K562 (cell line): ENCODE results near the gene SYCE1. TPM values are rescaled to one million over a fixed set of nuclear protein-coding genes. Genes with fewer than 3 reads are reported as not detected.

Experiments used
- ATAC-seq: fragments of 200-7000 bp; cut with Tn5 transposase; 3 replicates; pipeline ENCODE4 v1.9.1; 2020; ENCODE audit warnings: moderate library complexity
- BruUV-seq: library from RNA; stranded (reverse); fragments of 400-500 nt; replicated peaks from 2 replicates; lab custom pipeline; 2021; lab: Mats Ljungman, UMichigan
- CTCF ChIA-PET: fragments of 300-600 bp; formaldehyde crosslinking; extraction: SDS; loops from one replicate; lab custom pipeline; 2021; ENCODE audit warnings: low intra/inter-chr PET ratio; lab: Yijun Ruan, JAX
- POLR2A ChIA-PET: fragments of 300-600, 350-650 bp; sonication (Branson Sonifier 250); formaldehyde crosslinking; extraction: SDS; loops from one replicate; lab custom pipeline; 2021; ENCODE audit warnings: antibody characterized with exemption, inconsistent platforms; lab: Yijun Ruan, JAX
- DNase-seq, 4 experiments: peaks; one replicate each; pipeline versions ENCODE4 v3.0.0 to v3.0.0-alpha.2; 2011 to 2018; ENCODE audit warnings: low spot score in 3 of 4, mixed read lengths in 3 of 4; ENCODE audit errors: extremely low read depth in 1 of 4
- FAIRE-seq: peaks from 2 replicates; lab custom pipeline; 2011; peaks lifted over from hg19 to GRCh38; lab: Jason Lieb, UNC
- H2AFZ ChIP-seq: 2 replicates; pipeline ENCODE4 v1.6.0; 2011; ENCODE audit warnings: low read depth, low read length, control low read depth, inconsistent platforms
- H3K27ac ChIP-seq: fragments of 200-600 bp; 3 replicates; pipeline ENCODE4 v1.8.0; 2011; ENCODE audit warnings: low read depth, mild to moderate bottlenecking, control low read depth, inconsistent platforms, low read length, moderate library complexity, mixed read lengths; ENCODE audit errors: extremely low read depth
- H3K27me3 ChIP-seq, 2 experiments: fragments of 300-600 bp in 1 of 2; 2 replicates in 1 of 2; 3 replicates in 1 of 2; pipeline versions ENCODE4 v1.6.0 to v1.8.0; 2011; ENCODE audit warnings: inconsistent platforms in 2 of 2, low read length in 2 of 2, mild to moderate bottlenecking in 1 of 2, mixed read lengths in 1 of 2, moderate library complexity in 1 of 2; ENCODE audit not compliant: control insufficient read depth in 2 of 2, insufficient read depth in 2 of 2
- H3K36me3 ChIP-seq: fragments of 300-600 bp; 3 replicates; pipeline ENCODE4 v1.8.0; 2011; ENCODE audit warnings: mild to moderate bottlenecking, low read length, inconsistent platforms; ENCODE audit not compliant: control insufficient read depth, insufficient read depth
- H3K4me1 ChIP-seq, 2 experiments: fragments of 200-600 bp in 1 of 2; replicated peaks in 1 of 2; 2 replicates in 1 of 2; 3 replicates in 1 of 2; pipeline versions ENCODE4 v1.5.1 to v1.8.0; 2011; ENCODE audit warnings: inconsistent platforms in 2 of 2, low read length in 2 of 2, mild to moderate bottlenecking in 1 of 2, mixed read lengths in 1 of 2, moderate library complexity in 1 of 2; ENCODE audit not compliant: control insufficient read depth in 2 of 2, insufficient read depth in 2 of 2
- H3K4me2 ChIP-seq: 2 replicates; pipeline ENCODE4 v1.6.1; 2011; ENCODE audit warnings: low read length, control low read depth, inconsistent platforms, mixed read lengths; ENCODE audit not compliant: insufficient read depth
- H3K4me3 ChIP-seq: fragments of 200-600 bp; sonication (generic), shearing (Covaris generic); 2 replicates; pipeline ENCODE4 v1.5.1; 2016; ENCODE audit warnings: control low read depth, inconsistent platforms
- H3K79me2 ChIP-seq: fragments of 200-600 bp; 3 replicates; pipeline ENCODE4 v1.8.0; 2011; ENCODE audit warnings: low read length, inconsistent platforms; ENCODE audit not compliant: control insufficient read depth, insufficient read depth
- H3K9ac ChIP-seq, 2 experiments: 2 replicates each; pipeline versions ENCODE4 v1.6.0 to v1.6.1; 2011; ENCODE audit warnings: low read depth in 2 of 2, low read length in 2 of 2, control low read depth in 1 of 2, inconsistent platforms in 1 of 2, mild to moderate bottlenecking in 1 of 2, mixed read lengths in 1 of 2; ENCODE audit not compliant: insufficient read depth in 1 of 2
- H3K9me1 ChIP-seq: one replicate; pipeline ENCODE4 v1.6.0; 2011; ENCODE audit warnings: inconsistent platforms, mild to moderate bottlenecking, low read length, moderate library complexity; ENCODE audit not compliant: control insufficient read depth, insufficient read depth
- H3K9me3 ChIP-seq: replicated peaks from 2 replicates; pipeline ENCODE4 v1.5.1; 2011; ENCODE audit warnings: low read depth, low read length, inconsistent platforms; ENCODE audit not compliant: control insufficient read depth, insufficient read depth
- H4K20me1 ChIP-seq: replicated peaks from 2 replicates; pipeline ENCODE4 v1.6.1; 2011; ENCODE audit warnings: low read length, inconsistent platforms, mixed read lengths; ENCODE audit not compliant: control insufficient read depth, insufficient read depth
- BHLHE40 ChIP-seq: IDR thresholded peaks from 2 replicates; pipeline ENCODE4 v1.6.1; 2011; ENCODE audit warnings: low read length, improper control_type of control experiment
- CLOCK ChIP-seq: fragments of 250-450 bp; sonication (Bioruptor Pico); IDR thresholded peaks from 2 replicates; pipeline ENCODE4 v1.4.0; 2020; ENCODE audit warnings: mild to moderate bottlenecking, moderate library complexity, borderline replicate concordance
- KLF16 ChIP-seq: IDR thresholded peaks from 2 replicates; pipeline ENCODE4 v1.6.1; 2016; ENCODE audit warnings: antibody characterized with exemption
- LCOR ChIP-seq: sonication (generic); formaldehyde crosslinking; IDR thresholded peaks from 2 replicates; pipeline ENCODE4 v1.8.0; 2022; ENCODE audit warnings: mild to moderate bottlenecking, missing genetic modification reagents
- WGBS: fragments of 100-300 bp; shearing (Covaris generic); methylation state at CpG from one replicate; pipeline ENCODE4 v1.1.6; 2016; ENCODE audit warnings: low coverage, mixed read lengths; ENCODE audit not compliant: insufficient coverage; ENCODE audit errors: missing lambda C conversion rate; 5-methylcytosine and 5-hydroxymethylcytosine counted together
- in situ Hi-C: fragments of 300-500 bp; cut with MboI; formaldehyde crosslinking; loops from 4 replicates; pipeline ENCODE4 v1.15.0; 2018; ENCODE audit warnings: inconsistent platforms, mixed read lengths
- intact Hi-C: fragments of 100-400 bp; cut with micrococcal nuclease; formaldehyde crosslinking; loops from 2 replicates; pipeline ENCODE4 v1.14.2; 2022
- polyA plus RNA-seq, 8 experiments: library from polyadenylated mRNA; depleted of rRNA in 4 of 8; stranded (reverse) in 5 of 8; unstranded in 3 of 8; fragments of >200 nt; fragmentation: Nextera tagmentation in 2 of 8; fragmentation: Illumina TruSeq in 1 of 8; extraction: Ambion mirVana in 2 of 8; extraction: Trizol in 1 of 8; gene quantifications; 2 replicates each; pipeline versions ENCODE4 v1.2.1 to v1.2.3, GENCODE V29; 2011 to 2014; ENCODE audit warnings: inconsistent platforms in 1 of 8, missing spikeins in 1 of 8
- total RNA-seq, 7 experiments: library from RNA; depleted of rRNA in 6 of 7; stranded (reverse); fragments of >200 nt in 6 of 7; fragmentation: Illumina TruSeq in 2 of 7; extraction: Trizol in 2 of 7; gene quantifications; 2 replicates each; pipeline versions ENCODE4 v1.2.1 to v1.2.3, GENCODE V29; 2011 to 2021; ENCODE audit warnings: low replicate concordance in 1 of 7

The SYCE1 gene
- total and polyA plus RNA-seq, 9 of the 15 experiments (the other 6 are each of a cell fraction or from before 2014, with no cell fraction given), result not detected

- in situ Hi-C loops, result no loop called here
- WGBS, result 1% methylated on average over 20 of the region's 22 CpGs
- Histone ChIP-seq H4K20me1 (no peaks in the 10 kb centered on the region), H2AFZ (no peak overlapping the region), H3K9ac (no peak overlapping the region), H3K27me3 (peaks cover 2 to 19% of the 10 kb centered on the region in 2 experiments; a peak in 1 of 5 replicates), H3K9me3 (no peaks in the 10 kb centered on the region), H3K9me1 (no peaks in the 10 kb centered on the region), H3K4me3 (no peak overlapping the region), H3K36me3 (no peaks in the 10 kb centered on the region), H3K27ac (no peak overlapping the region), H3K79me2 (no peaks in the 10 kb centered on the region), H3K4me2 (no peak overlapping the region), H3K4me1 (peaks cover 0 to 9% of the 10 kb centered on the region in 2 experiments; a peak in 1 of 5 replicates)
- CTCF ChIA-PET, result no interaction called here
- DNase-seq (no peak), ATAC-seq (no peak), FAIRE-seq (no peak)
- POLR2A ChIA-PET, result no interaction called here
- TF ChIP-seq KLF16 (no peak), LCOR (no peak), CLOCK (CRISPR knock-in tag) (no peak), BHLHE40 (no peak)
- no TSS peak for BruUV-seq
- intact Hi-C loops, result no loop called here
These were observed 2.9 kb upstream of the SYCE1 start for GRCh38 chr10:133568287-133568614.
